Retinal pigment epithelial cell (primary cell): Measurements from ENCODE around the gene SYT1.

ENCODE experiments used
- DNase-seq: peaks from one replicate; pipeline ENCODE4 v3.0.0-alpha.2; 2010; ENCODE audit warnings: low read depth
- H3K4me3 ChIP-seq: 2 replicates; pipeline ENCODE4 v1.5.1; 2011; ENCODE audit warnings: mild to moderate bottlenecking, low read length, control low read depth, moderate library complexity
- CTCF ChIP-seq: conservative IDR thresholded peaks from 2 replicates; pipeline ENCODE4 v1.5.1; 2011; ENCODE audit warnings: low read depth, low read length, control low read depth, inconsistent platforms

SYT1 gene

GRCh38 chr12:79337662-79338290, 473.2 kb downstream of the SYT1 start:
- DNase-seq = no peak
- no peak for TF ChIP-seq CTCF
- H3K4me3 ChIP-seq = no peak overlapping the region

GRCh38 chr12:79344855-79345847, 480.6 kb downstream of the SYT1 start:
- no peak for DNase-seq
- H3K4me3 ChIP-seq = no peak overlapping the region
- TF ChIP-seq CTCF = peak; percentile 83

- no peak for TF ChIP-seq CTCF
- no peak overlapping the region for H3K4me3 ChIP-seq
- DNase-seq = no peak
Observed at GRCh38 chr12:79347866-79348265, 483.3 kb downstream of the SYT1 start.

- no peak for TF ChIP-seq CTCF
- no peak for DNase-seq
- no peak overlapping the region for H3K4me3 ChIP-seq
Observed at GRCh38 chr12:79351251-79351650, 486.7 kb downstream of the SYT1 start.

GRCh38 chr12:79356216-79356615, 491.6 kb downstream of the SYT1 start:
- no peak for TF ChIP-seq CTCF
- H3K4me3 ChIP-seq = no peak overlapping the region
- DNase-seq = no peak

GRCh38 chr12:79357048-79357447, 492.5 kb downstream of the SYT1 start:
- no peak for DNase-seq
- no peak overlapping the region for H3K4me3 ChIP-seq
- TF ChIP-seq CTCF = no peak
